ENCODE results near the gene NCDN. TPM values are rescaled to one million over a fixed set of nuclear protein-coding genes. Genes with fewer than 3 reads are reported as not detected.

NCDN gene
- total RNA-seq, 1 experiment from 2014 or later, result 21.7 TPM

- no peak for DNase-seq (ENCODE audit: low read depth)
Measured at GRCh38 chr1:35554266-35555211, 3.1 kb upstream of the NCDN start.

- no peak for DNase-seq (ENCODE audit: low read depth)
Measured at GRCh38 chr1:35555212-35555584, 2.4 kb upstream of the NCDN start.

GRCh38 chr1:35555601-35556477, 1.8 kb upstream of the NCDN start:
- peak; percentile 60 for DNase-seq (ENCODE audit: low read depth)

GRCh38 chr1:35556484-35557117, 998 bp upstream of the NCDN start:
- no peak for DNase-seq (ENCODE audit: low read depth)

GRCh38 chr1:35557118-35557610, 435 bp upstream of the NCDN start, which contains the start of gene KIAA0319L:
Gene KIAA0319L (minus strand): TSS chr1:35557403. CDS start chr1:35554491, 2,912 bp downstream.
- no peak for DNase-seq (ENCODE audit: low read depth)

- DNase-seq (ENCODE audit: low read depth), result no peak
Measured at GRCh38 chr1:35558374-35559316, 1.0 kb downstream of the NCDN start.

- no peak for DNase-seq (ENCODE audit: low read depth)
Measured at GRCh38 chr1:35559317-35559944, 1.8 kb downstream of the NCDN start.

GRCh38 chr1:35560256-35561225, 2.9 kb downstream of the NCDN start:
- DNase-seq (ENCODE audit: low read depth), result no peak

- no peak for DNase-seq (ENCODE audit: low read depth)
Measured at GRCh38 chr1:35561297-35561971, 3.8 kb downstream of the NCDN start.

- DNase-seq (ENCODE audit: low read depth), result no peak
Measured at GRCh38 chr1:35561972-35562680, 4.5 kb downstream of the NCDN start.

GRCh38 chr1:35563166-35563565, 5.6 kb downstream of the NCDN start:
- DNase-seq (ENCODE audit: low read depth), result no peak

- peak; percentile 83 for DNase-seq (ENCODE audit: low read depth)
Measured at GRCh38 chr1:35564037-35564883, 6.7 kb downstream of the NCDN start.

GRCh38 chr1:35564884-35565741, 7.5 kb downstream of the NCDN start:
- no peak for DNase-seq (ENCODE audit: low read depth)

- no peak for DNase-seq (ENCODE audit: low read depth)
Measured at GRCh38 chr1:35565742-35566133, 8.1 kb downstream of the NCDN start.

- DNase-seq (ENCODE audit: low read depth), result no peak
Measured at GRCh38 chr1:35567947-35568558, 10.5 kb downstream of the NCDN start.
